Natural killer cell (primary cell): ENCODE results near the gene GSE1. TPM values are rescaled to one million over a fixed set of nuclear protein-coding genes. Genes with fewer than 3 reads are reported as not detected.

ENCODE experiments used
- ATAC-seq, 3 donors: fragments of 150-1000 bp in 2 of 3; fragments of 200-7000 bp in 1 of 3; cut with Tn5 transposase; 1 replicate in 1 of 3; 2 replicates in 2 of 3; pipeline ENCODE4 v1.10.0; 2021; ENCODE audit warnings: mild to moderate bottlenecking in 2 of 3, moderate library complexity in 2 of 3
- DNase-seq, 2 donors: peaks; one replicate each; pipeline versions ENCODE4 v3.0.0 to v3.0.0-alpha.2; 2013 to 2021; ENCODE audit warnings: mixed read lengths in 1 of 2
- H3K27ac ChIP-seq: one replicate; pipeline ENCODE4 v1.5.1; 2013; ENCODE audit warnings: mild to moderate bottlenecking, low read length
- H3K27me3 ChIP-seq: one replicate; pipeline ENCODE4 v1.6.1; 2013; ENCODE audit warnings: low read length; ENCODE audit not compliant: control insufficient read depth, insufficient read depth
- H3K36me3 ChIP-seq: one replicate; pipeline ENCODE4 v1.6.1; 2013; ENCODE audit warnings: low read length; ENCODE audit not compliant: control insufficient read depth, insufficient read depth
- H3K4me1 ChIP-seq: one replicate; pipeline ENCODE4 v1.6.1; 2013; ENCODE audit warnings: low read length; ENCODE audit not compliant: control insufficient read depth, insufficient read depth
- H3K4me3 ChIP-seq: one replicate; pipeline ENCODE4 v1.5.1; 2013; ENCODE audit warnings: low read length
- H3K9me3 ChIP-seq: one replicate; pipeline ENCODE4 v1.6.1; 2013; ENCODE audit warnings: low read length; ENCODE audit not compliant: control insufficient read depth, insufficient read depth
- H3K27ac Mint-ChIP-seq, 2 donors: one replicate each; pipeline ENCODE4 v1.8.0; 2022; ENCODE audit warnings: mild to moderate bottlenecking in 2 of 2, mixed read lengths in 2 of 2, moderate library complexity in 1 of 2
- H3K27me3 Mint-ChIP-seq, 2 donors: one replicate each; pipeline ENCODE4 v1.8.0; 2022; ENCODE audit warnings: low read depth in 2 of 2, mixed read lengths in 2 of 2
- H3K36me3 Mint-ChIP-seq: one replicate; pipeline ENCODE4 v1.8.0; 2022; ENCODE audit warnings: mixed read lengths
- H3K4me1 Mint-ChIP-seq, 2 donors: one replicate each; pipeline ENCODE4 v1.8.0; 2022; ENCODE audit warnings: mixed read lengths in 2 of 2
- H3K4me3 Mint-ChIP-seq: one replicate; pipeline ENCODE4 v1.8.0; 2022; ENCODE audit warnings: mild to moderate bottlenecking, moderate library complexity, mixed read lengths
- H3K9me3 Mint-ChIP-seq, 2 donors: one replicate each; pipeline ENCODE4 v1.8.0; 2022; ENCODE audit warnings: mixed read lengths in 2 of 2
- WGBS: methylation state at CpG from one replicate; pipeline ENCODE4 v1.1.7; 2013; ENCODE audit warnings: missing lambda C conversion rate; ENCODE audit not compliant: insufficient coverage; 5-methylcytosine and 5-hydroxymethylcytosine counted together
- intact Hi-C: fragments of 100-400 bp; cut with micrococcal nuclease; formaldehyde crosslinking; loops from one replicate; pipeline ENCODE4 v1.14.2; 2022
- total RNA-seq, 4 donors: library from RNA; stranded (reverse); fragments of 120-200 nt in 1 of 4; gene quantifications; one replicate each; pipeline versions ENCODE4 v1.2.3 to v1.2.4, GENCODE V29; 2013 to 2022
- TF ChIP-seq, protein P1 (sequence below): fragments of 200-600 bp; IDR thresholded peaks from one replicate; pipeline ENCODE4 v1.8.0; 2022; ENCODE audit warnings: antibody characterized with exemption

GSE1 gene
- total RNA-seq, 3 donors from 2014 or later (not counting 1 experiment from before 2014, with no cell fraction given), result 232 to 277 (median 233) TPM

DNA sequence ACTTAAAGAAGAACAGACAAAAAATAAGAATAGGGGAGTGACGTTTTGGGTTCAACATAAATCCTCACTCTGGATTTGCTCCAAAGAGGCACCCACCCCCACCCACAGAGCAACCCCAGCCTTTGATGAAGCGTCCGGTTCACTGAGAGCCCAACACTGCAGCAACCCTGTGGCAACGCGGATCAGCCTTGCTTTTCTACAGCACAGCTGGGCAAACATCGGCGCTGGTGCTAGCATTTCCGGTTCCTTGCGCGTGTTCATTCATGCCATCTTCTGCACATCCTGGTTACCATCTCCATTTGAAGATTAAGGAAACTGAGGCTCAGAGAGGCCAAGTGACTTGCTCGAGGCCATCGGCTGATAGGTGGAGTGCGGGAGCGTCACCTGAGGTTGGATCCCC lies 84.3 kb downstream of the GSE1 start:
- no peak overlapping the region for H3K4me3 Mint-ChIP-seq
- ATAC-seq, result no peak
- no peaks in the 10 kb centered on the region for H3K9me3 ChIP-seq
- TF ChIP-seq, protein P1, sequence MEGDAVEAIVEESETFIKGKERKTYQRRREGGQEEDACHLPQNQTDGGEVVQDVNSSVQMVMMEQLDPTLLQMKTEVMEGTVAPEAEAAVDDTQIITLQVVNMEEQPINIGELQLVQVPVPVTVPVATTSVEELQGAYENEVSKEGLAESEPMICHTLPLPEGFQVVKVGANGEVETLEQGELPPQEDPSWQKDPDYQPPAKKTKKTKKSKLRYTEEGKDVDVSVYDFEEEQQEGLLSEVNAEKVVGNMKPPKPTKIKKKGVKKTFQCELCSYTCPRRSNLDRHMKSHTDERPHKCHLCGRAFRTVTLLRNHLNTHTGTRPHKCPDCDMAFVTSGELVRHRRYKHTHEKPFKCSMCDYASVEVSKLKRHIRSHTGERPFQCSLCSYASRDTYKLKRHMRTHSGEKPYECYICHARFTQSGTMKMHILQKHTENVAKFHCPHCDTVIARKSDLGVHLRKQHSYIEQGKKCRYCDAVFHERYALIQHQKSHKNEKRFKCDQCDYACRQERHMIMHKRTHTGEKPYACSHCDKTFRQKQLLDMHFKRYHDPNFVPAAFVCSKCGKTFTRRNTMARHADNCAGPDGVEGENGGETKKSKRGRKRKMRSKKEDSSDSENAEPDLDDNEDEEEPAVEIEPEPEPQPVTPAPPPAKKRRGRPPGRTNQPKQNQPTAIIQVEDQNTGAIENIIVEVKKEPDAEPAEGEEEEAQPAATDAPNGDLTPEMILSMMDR, result no peak
- no peaks in the 10 kb centered on the region for H3K27me3 ChIP-seq
- no peaks in the 10 kb centered on the region for H3K9me3 Mint-ChIP-seq
- no peaks in the 10 kb centered on the region for H3K4me1 Mint-ChIP-seq
- WGBS, result 86% methylated on average over 14 of the region's 14 CpGs
- H3K27ac Mint-ChIP-seq, result no peak overlapping the region
- H3K4me1 ChIP-seq, result no peaks in the 10 kb centered on the region
- H3K36me3 ChIP-seq, result no peaks in the 10 kb centered on the region
- H3K27me3 Mint-ChIP-seq, result no peaks in the 10 kb centered on the region
- H3K27ac ChIP-seq, result no peak overlapping the region
- DNase-seq, result no peak
- no peaks in the 10 kb centered on the region for H3K36me3 Mint-ChIP-seq
- intact Hi-C loops, result no loop called here
- H3K4me3 ChIP-seq, result no peak overlapping the region

DNA sequence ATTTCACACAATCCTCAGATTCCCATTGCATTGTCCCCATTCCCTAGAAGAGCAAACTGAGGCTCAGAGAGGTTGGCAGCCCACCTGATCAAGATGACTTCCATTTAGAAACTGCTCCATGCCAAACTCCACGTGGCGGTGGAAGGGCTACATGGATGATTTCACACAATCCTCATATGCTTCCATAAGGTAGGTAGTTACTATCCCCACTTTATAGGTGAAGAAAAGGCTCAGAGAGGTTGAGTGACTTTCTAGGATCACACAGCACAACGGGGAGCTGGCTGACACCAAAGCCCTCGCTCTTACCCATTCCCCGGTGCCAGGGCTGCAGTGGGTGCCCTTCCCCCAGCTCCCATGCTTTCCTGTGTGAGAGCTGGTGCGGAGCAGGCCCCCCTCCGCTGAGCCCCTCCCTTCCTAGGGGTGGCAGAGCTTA lies 85.4 kb downstream of the GSE1 start:
- H3K27me3 ChIP-seq, result no peaks in the 10 kb centered on the region
- H3K36me3 ChIP-seq, result no peaks in the 10 kb centered on the region
- no peak overlapping the region for H3K4me3 ChIP-seq
- no peak overlapping the region for H3K27ac ChIP-seq
- TF ChIP-seq, protein P1, result no peak
- H3K36me3 Mint-ChIP-seq, result no peaks in the 10 kb centered on the region
- no peaks in the 10 kb centered on the region for H3K4me1 ChIP-seq
- no peaks in the 10 kb centered on the region for H3K9me3 ChIP-seq
- intact Hi-C loops, result no loop called here
- no peak for ATAC-seq
- no peaks in the 10 kb centered on the region for H3K27me3 Mint-ChIP-seq
- H3K9me3 Mint-ChIP-seq, result no peaks in the 10 kb centered on the region
- 92% methylated on average over 6 of the region's 7 CpGs for WGBS
- H3K4me1 Mint-ChIP-seq, result no peaks in the 10 kb centered on the region
- DNase-seq, result no peak
- H3K27ac Mint-ChIP-seq, result no peak overlapping the region
- H3K4me3 Mint-ChIP-seq, result no peak overlapping the region

DNA sequence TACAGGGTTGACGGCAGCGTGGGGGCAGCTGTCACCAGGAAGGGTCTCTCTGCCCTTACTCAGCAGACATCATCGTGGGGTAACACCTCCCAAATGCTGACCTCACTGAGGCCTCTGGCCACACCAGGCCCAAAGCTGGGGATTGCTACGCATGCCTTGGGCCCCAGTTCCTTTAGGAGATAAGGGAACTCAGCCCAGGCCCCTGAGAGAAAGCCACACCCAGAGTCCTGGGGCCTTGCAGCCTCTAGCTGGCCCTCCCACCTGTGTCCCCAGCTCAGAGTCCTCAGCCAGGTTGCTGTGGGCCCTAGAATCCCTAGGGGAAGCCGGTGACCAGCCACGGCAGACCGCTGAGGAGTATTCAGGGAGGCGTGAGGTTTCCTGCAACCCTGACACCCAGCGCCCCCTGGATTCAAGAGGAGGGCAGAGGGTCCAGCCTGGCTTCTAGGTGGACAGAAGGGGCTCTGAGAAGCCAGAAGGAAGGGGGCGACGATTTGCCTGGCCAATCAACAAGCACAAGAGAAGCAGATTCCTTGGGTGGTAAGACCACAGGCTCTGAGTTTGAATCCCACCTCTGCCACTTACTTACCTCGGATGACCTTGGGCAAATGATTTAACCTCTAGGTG lies 85.9 kb downstream of the GSE1 start:
- Mint-ChIP-seq H3K27me3 (no peaks in the 10 kb centered on the region), H3K36me3 (no peaks in the 10 kb centered on the region), H3K4me1 (no peaks in the 10 kb centered on the region), H3K27ac (no peak overlapping the region), H3K9me3 (no peaks in the 10 kb centered on the region), H3K4me3 (no peak overlapping the region)
- no peak for ATAC-seq
- Histone ChIP-seq H3K4me3 (no peak overlapping the region), H3K9me3 (no peaks in the 10 kb centered on the region), H3K4me1 (no peaks in the 10 kb centered on the region), H3K36me3 (no peaks in the 10 kb centered on the region), H3K27ac (no peak overlapping the region), H3K27me3 (no peaks in the 10 kb centered on the region)
- no peak for DNase-seq
- TF ChIP-seq, protein P1, result no peak
- intact Hi-C loops, result no loop called here
- 76% methylated on average over 12 of the region's 12 CpGs for WGBS

DNA sequence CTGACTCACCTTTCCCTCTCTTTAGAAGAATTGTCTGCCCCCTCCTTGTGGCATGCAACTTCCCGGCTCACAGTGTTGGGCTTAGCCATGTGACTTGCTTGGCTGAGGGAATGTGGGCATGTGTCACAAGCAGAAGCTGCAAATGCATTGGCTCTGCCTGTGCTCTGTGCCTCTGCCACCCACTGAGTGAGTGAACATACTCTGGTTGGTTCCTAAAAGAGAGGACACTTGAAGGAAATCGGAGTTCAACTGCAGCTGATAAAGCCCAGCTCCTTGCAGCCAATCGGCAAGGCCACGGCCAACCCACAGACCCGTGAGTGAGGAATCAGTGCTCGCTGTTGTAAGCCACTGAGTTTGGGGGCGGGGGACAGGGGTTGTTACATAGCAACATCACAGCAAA lies 86.5 kb downstream of the GSE1 start:
- Mint-ChIP-seq H3K4me3 (no peak overlapping the region), H3K4me1 (no peaks in the 10 kb centered on the region), H3K27me3 (no peaks in the 10 kb centered on the region), H3K36me3 (no peaks in the 10 kb centered on the region), H3K9me3 (no peaks in the 10 kb centered on the region), H3K27ac (no peak overlapping the region)
- intact Hi-C loops, result no loop called here
- no peaks in the 10 kb centered on the region for H3K4me1 ChIP-seq
- no peak for ATAC-seq
- no peak for DNase-seq
- no peaks in the 10 kb centered on the region for H3K36me3 ChIP-seq
- 78% methylated on average over 7 of the region's 7 CpGs for WGBS
- TF ChIP-seq, protein P1, result no peak
- no peak overlapping the region for H3K27ac ChIP-seq
- H3K4me3 ChIP-seq, result no peak overlapping the region
- H3K9me3 ChIP-seq, result no peaks in the 10 kb centered on the region
- no peaks in the 10 kb centered on the region for H3K27me3 ChIP-seq
